ENCODE measurements around the gene FCGR3B. TPM values are rescaled to one million over a fixed set of nuclear protein-coding genes. Genes with fewer than 3 reads are reported as not detected.
"Not testable (repeated sequence)": the region's sequence is repeated elsewhere in the genome, so short reads cannot be mapped to it uniquely, and the experiment has no call there.

FCGR3B gene
- polyA plus RNA-seq (2014; cell fraction: cytosol; rRNA removed): not detected in 2 replicates
- not detected in 2 replicates for polyA plus RNA-seq (2014; cell fraction: nucleus; rRNA removed)

- DNase-seq (ENCODE audit: low spot score): no peak
Measured at GRCh38 chr1:161631076-161631475, at the start of gene FCGR3B. FCGR3B (minus strand) TSS chr1:161631176; CDS start chr1:161631094, 82 bp downstream.

GRCh38 chr1:161678500-161678899 is 47.5 kb upstream of the FCGR3B start:
- DNase-seq (ENCODE audit: low spot score): no peak

DNA sequence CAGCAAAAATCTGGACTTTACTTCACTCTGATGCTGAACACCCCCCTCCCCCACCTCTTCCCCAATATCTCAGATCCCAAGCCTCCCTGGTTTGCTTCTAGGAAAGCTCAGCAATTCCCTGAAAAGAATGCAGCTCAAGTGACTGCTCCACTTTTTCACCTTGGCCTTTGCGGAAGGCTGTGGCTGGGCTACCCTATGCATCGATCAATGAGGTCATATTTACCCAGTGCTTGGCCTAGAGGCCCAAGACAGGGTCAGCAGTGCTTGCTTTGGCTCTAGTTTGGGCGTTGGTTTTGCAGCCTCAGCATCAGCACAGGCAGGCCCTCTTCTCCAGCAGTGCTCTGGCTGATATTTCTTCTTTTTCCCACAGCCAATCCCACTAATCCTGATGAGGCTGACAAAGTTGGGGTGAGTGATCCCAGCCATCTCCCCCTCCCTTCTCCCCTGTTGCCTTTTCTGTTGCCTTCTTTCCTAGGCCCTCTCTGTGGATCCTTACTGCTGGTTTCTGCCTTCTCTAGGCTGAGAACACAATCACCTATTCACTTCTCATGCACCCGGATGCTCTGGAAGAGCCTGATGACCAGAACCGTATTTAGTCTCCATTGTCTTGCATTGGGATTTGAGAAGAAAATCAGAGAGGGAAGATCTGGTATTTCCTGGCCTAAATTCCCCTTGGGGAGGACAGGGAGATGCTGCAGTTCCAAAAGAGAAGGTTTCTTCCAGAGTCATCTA is 46.1 kb upstream of the FCGR3B start:
- no peak for DNase-seq (ENCODE audit: low spot score)

GRCh38 chr1:161676441-161676840 is 45.5 kb upstream of the FCGR3B start:
- DNase-seq (ENCODE audit: low spot score): no peak

DNA sequence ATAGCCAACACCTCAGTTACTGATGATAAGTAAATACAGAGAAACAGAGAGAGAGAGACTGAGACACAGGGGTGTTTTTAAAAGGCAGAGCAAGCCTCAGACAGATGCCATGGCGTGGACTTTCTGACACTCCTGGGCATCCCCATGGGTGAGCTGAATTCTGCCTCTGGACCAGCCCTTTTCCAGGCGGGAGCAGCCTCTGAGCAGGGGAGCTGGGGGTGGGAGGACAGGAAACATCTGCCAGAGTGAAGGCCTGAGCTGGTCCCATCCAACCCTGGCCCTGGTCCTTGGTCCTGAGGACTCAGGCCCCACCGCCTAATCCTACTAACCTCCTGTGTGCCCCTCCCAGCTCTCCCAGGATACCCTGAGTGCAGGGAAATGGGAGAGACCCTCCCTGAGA is 43.9 kb upstream of the FCGR3B start:
- DNase-seq (ENCODE audit: low spot score): not testable (repeated sequence)

- DNase-seq (ENCODE audit: low spot score): not testable (repeated sequence)
Measured at GRCh38 chr1:161674447-161674846, 43.5 kb upstream of the FCGR3B start.

DNA sequence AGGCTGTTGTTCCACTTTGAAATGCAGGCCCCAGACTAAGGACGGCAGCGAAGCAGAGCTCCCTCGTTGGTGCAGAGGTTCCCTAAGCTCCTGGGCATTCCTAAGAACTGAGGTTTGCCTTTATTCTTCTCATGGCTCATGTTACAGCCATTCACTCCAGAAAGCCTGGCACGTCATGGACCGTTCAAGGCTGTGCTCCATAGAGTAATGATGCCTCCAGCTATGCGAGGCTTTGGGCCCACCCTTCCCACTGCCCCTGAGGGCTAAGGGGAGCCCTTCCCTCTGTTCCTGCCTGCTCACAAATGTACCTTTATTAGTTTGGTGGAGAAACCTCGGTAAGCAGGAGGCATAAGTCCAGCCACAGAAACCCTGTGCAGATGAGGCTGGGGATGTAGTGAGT is 42.5 kb upstream of the FCGR3B start:
- not testable (repeated sequence) for DNase-seq (ENCODE audit: low spot score)

- not testable (repeated sequence) for DNase-seq (ENCODE audit: low spot score)
Measured at GRCh38 chr1:161671045-161672020, 40.4 kb upstream of the FCGR3B start.

DNA sequence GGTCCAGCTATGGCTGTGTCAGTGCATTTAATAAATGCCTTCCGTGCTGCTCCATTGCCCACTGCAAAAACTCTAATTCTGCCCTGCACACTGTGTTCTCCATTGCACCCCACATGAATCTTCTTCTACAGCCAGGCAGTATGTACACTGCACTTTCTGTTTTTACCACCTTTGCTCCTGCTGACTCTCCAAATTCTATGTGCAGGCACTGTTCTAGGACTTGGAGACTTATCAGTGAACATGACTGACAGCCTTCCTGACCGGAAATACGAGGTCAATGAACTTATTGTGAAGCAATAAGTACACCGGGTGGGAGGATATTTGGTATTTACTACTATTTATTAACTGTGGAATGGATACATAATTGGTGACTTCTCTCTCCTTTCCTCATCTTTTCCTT is 33.7 kb upstream of the FCGR3B start:
- DNase-seq (ENCODE audit: low spot score): not testable (repeated sequence)

DNA sequence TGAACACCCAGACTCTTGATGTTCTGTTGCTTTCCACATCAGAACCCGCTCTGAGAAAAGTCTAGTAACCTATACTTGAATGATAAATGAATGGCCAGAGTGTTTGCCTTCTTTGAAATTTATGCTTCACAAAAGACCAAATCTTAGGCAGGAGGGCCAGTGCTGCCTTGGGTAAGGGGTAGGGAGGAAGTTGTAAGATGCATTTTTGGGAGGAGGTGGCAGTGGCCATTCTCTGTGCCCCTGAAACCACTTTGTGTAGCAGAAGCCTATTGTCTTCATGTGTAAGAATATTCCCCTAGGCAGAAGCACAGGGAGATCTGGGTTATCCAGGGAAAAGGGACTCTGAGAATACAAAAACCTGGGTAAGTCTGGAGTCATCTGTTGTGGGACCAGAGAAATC is 32.6 kb upstream of the FCGR3B start:
- DNase-seq (ENCODE audit: low spot score): not testable (repeated sequence)

- DNase-seq (ENCODE audit: low spot score): not testable (repeated sequence)
Measured at GRCh38 chr1:161662684-161663339, 31.8 kb upstream of the FCGR3B start, which contains the start of gene FCGR2B. FCGR2B (plus strand) TSS chr1:161663143; CDS start chr1:161663242, 99 bp downstream.

GRCh38 chr1:161661660-161662311 is 30.8 kb upstream of the FCGR3B start:
- not testable (repeated sequence) for DNase-seq (ENCODE audit: low spot score)

- not testable (repeated sequence) for DNase-seq (ENCODE audit: low spot score)
Measured at GRCh38 chr1:161658524-161658923, 27.5 kb upstream of the FCGR3B start.

DNA sequence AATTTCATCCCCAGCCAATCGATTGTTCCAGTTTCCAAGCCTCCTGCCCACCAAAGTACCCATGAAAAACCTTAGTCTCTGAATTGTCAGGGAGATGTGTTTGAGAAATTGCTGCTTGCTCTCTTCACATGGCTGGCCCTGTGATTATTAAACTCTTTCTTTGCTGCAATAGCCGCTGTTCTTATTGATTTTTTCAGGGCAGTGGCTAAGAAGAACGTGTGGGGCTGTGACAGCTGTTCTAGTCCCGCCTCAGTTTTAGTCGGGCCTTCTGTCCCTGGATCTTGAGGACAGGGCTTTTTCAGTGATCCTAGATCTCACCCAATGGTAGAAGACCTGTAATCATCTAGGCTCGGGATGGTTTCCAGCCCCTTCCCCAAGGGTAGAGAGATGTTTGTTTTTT is 23.0 kb upstream of the FCGR3B start:
- not testable (repeated sequence) for DNase-seq (ENCODE audit: low spot score)

DNA sequence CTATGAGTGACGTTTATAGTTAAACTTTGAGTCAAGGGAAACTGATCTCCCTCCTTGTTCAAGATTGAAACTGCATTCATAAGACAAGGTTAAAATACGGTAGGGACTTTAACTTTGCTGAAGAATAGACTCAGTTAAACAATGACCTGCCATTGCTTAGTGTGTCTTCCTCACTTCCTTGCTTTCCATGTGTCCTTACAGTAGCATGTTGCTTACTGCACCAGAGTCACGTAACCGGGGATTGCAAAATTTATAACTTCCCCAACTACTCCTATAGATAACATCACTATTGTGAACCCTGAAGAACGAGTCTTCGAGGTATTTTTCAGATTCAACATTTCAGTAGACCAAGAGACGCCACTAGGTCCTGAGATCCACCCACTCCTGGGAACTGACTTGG is 22.6 kb upstream of the FCGR3B start:
- DNase-seq (ENCODE audit: low spot score): not testable (repeated sequence)

GRCh38 chr1:161647507-161648360 is 16.8 kb upstream of the FCGR3B start:
- DNase-seq (ENCODE audit: low spot score): peak; percentile 13

- DNase-seq (ENCODE audit: low spot score): not testable (repeated sequence)
Measured at GRCh38 chr1:161644855-161645254, 13.9 kb upstream of the FCGR3B start.

DNA sequence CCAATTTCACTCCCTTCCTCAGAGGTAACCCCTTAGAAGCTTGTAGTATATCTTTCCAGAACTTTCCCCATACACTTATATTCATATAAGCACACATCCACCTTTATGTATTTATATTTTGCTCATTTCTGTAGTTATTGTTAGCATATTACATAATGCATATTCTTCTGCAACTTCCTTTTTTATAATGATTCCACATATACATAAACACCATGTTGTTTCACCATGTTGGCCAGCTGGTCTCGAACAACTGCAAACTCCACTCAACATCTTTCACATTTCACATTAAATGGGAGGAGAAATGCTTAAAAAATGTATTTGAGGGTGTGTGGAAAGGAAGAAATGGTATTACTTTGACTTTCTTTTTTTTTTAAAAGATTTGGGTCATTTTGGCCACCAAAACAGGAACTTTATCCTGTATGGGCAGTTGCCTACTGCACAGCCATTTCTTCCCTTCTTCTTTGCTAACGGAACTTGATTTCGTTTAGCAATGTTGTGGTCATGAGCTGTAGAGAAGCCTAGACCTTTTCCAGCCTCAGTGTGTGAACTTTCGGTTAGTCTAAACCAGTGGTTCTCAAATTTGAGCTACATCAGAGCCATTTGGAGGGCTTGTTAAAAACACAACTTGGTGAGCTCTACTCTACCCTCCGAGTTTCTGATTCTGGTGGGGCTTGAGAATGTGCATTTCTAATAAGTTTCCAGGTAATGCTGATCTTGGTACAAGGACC is 12.7 kb upstream of the FCGR3B start:
- DNase-seq (ENCODE audit: low spot score): not testable (repeated sequence)

- not testable (repeated sequence) for DNase-seq (ENCODE audit: low spot score)
Measured at GRCh38 chr1:161642697-161643096, 11.7 kb upstream of the FCGR3B start.

All from SK-N-DZ (cell line).